Nephron (organoid): ENCODE data around the gene LRTM2.

Experiments
- H3K27ac Mint-ChIP-seq, 3 experiments: 2 replicates each; pipeline ENCODE4 v1.8.0; 2020; ENCODE audit warnings: mixed read lengths in 3 of 3, mild to moderate bottlenecking in 2 of 3, moderate library complexity in 1 of 3
- H3K27me3 Mint-ChIP-seq: 2 replicates; pipeline ENCODE4 v1.8.0; 2021; ENCODE audit warnings: low read depth, mild to moderate bottlenecking, moderate library complexity, mixed read lengths
- H3K36me3 Mint-ChIP-seq: 2 replicates; pipeline ENCODE4 v1.8.0; 2020; ENCODE audit warnings: low read depth, mixed read lengths
- H3K4me1 Mint-ChIP-seq: 2 replicates; pipeline ENCODE4 v1.8.0; 2020; ENCODE audit warnings: mixed read lengths
- H3K4me3 Mint-ChIP-seq, 3 experiments: 2 replicates each; pipeline ENCODE4 v1.8.0; 2020; ENCODE audit warnings: mild to moderate bottlenecking in 3 of 3, mixed read lengths in 3 of 3, moderate library complexity in 2 of 3
- H3K9me3 Mint-ChIP-seq: 2 replicates; pipeline ENCODE4 v1.8.0; 2020; ENCODE audit warnings: mixed read lengths
- CTCF ChIP-seq, 3 experiments: fragments of 200-600 bp; sonication (generic); IDR thresholded peaks; one replicate each; pipeline ENCODE4 v1.5.0; 2021; ENCODE audit warnings: antibody characterized with exemption in 3 of 3; ENCODE audit not compliant: unreplicated experiment in 3 of 3

The LRTM2 gene

GRCh38 chr12:1820191-1820895, at the start of gene LRTM2:
Gene LRTM2 (plus strand): TSS chr12:1820565. CDS start chr12:1828149, 7,584 bp downstream.
- Mint-ChIP-seq H3K36me3 (no peaks in the 10 kb centered on the region), H3K27ac (no peak within 1 kb of the TSS)
- TF ChIP-seq CTCF (IDR thresholded peaks at IDR 0.05; ENCODE audit: unreplicated experiment in 3 of 3): no peak

GRCh38 chr12:1773937-1774655, 46.3 kb upstream of the LRTM2 start:
- no peak for TF ChIP-seq CTCF (IDR thresholded peaks at IDR 0.05; ENCODE audit: unreplicated experiment in 3 of 3)
- peaks cover 29% of the 10 kb centered on the region for H3K4me1 Mint-ChIP-seq
- peaks cover 19% of the 10 kb centered on the region for H3K36me3 Mint-ChIP-seq
- no peak overlapping the region for H3K27ac Mint-ChIP-seq
- H3K9me3 Mint-ChIP-seq: no peaks in the 10 kb centered on the region
- H3K4me3 Mint-ChIP-seq: no peak overlapping the region
- no peaks in the 10 kb centered on the region for H3K27me3 Mint-ChIP-seq

More at GRCh38 chr12:1820191-1820895, at the start of gene LRTM2:
- Mint-ChIP-seq H3K4me1 (peaks cover 18% of the 10 kb centered on the region), H3K27me3 (peaks cover 66% of the 10 kb centered on the region), H3K9me3 (peaks cover 3% of the 10 kb centered on the region), H3K4me3 (peak within 1 kb of the TSS in 1 of 3 experiments; percentile 14)

- Mint-ChIP-seq H3K27ac (peak overlapping the region; percentile 5 to 50 (median 8)), H3K9me3 (no peaks in the 10 kb centered on the region), H3K4me1 (peaks cover 34% of the 10 kb centered on the region), H3K36me3 (peaks cover 31% of the 10 kb centered on the region), H3K27me3 (no peaks in the 10 kb centered on the region), H3K4me3 (no peak overlapping the region)
- no peak for TF ChIP-seq CTCF (IDR thresholded peaks at IDR 0.05; ENCODE audit: unreplicated experiment in 3 of 3)
Observed at GRCh38 chr12:1776170-1776921, 44.0 kb upstream of the LRTM2 start.

- Mint-ChIP-seq H3K4me3 (no peak overlapping the region), H3K27me3 (no peaks in the 10 kb centered on the region), H3K27ac (no peak overlapping the region), H3K36me3 (peaks cover 35% of the 10 kb centered on the region), H3K9me3 (no peaks in the 10 kb centered on the region), H3K4me1 (peaks cover 40% of the 10 kb centered on the region)
- no peak for TF ChIP-seq CTCF (IDR thresholded peaks at IDR 0.05; ENCODE audit: unreplicated experiment in 3 of 3)
Observed at GRCh38 chr12:1777798-1778197, 42.6 kb upstream of the LRTM2 start.

- Mint-ChIP-seq H3K27ac (peak overlapping the region in 1 of 3 experiments; percentile 9), H3K4me1 (peaks cover 35% of the 10 kb centered on the region), H3K4me3 (no peak overlapping the region), H3K27me3 (no peaks in the 10 kb centered on the region), H3K36me3 (peaks cover 33% of the 10 kb centered on the region), H3K9me3 (no peaks in the 10 kb centered on the region)
- TF ChIP-seq CTCF (IDR thresholded peaks at IDR 0.05; ENCODE audit: unreplicated experiment in 3 of 3): no peak
Observed at GRCh38 chr12:1778911-1779310, 41.5 kb upstream of the LRTM2 start.
